H1 (cell line): ENCODE results near the gene DBH. TPM values are rescaled to one million over a fixed set of nuclear protein-coding genes. Genes with fewer than 3 reads are reported as not detected.

Experiments
- CTCF ChIA-PET: fragments of 300-600 bp; sonication (Branson Sonifier 250); formaldehyde crosslinking; loops from one replicate; lab custom pipeline; 2021; ENCODE audit not compliant: partially characterized antibody; lab: Charles Lee
- POLR2A ChIA-PET: fragments of 300-600 bp; sonication (Branson Sonifier 250); formaldehyde crosslinking; loops from one replicate; lab custom pipeline; 2021; ENCODE audit warnings: inconsistent platforms; ENCODE audit not compliant: partially characterized antibody; lab: Charles Lee
- DNase-seq, 2 experiments: peaks; one replicate each; pipeline versions ENCODE4 v3.0.0 to v3.0.0-alpha.2; 2010 to 2022; ENCODE audit warnings: low spot score in 2 of 2, low read depth in 1 of 2, mixed read lengths in 1 of 2
- FAIRE-seq: peaks from 2 replicates; lab custom pipeline; 2011; peaks lifted over from hg19 to GRCh38; lab: Jason Lieb, UNC
- H2AFZ ChIP-seq: 2 replicates; pipeline ENCODE4 v1.8.1; 2012; ENCODE audit warnings: low read length, inconsistent platforms
- H2AK5ac ChIP-seq: 2 replicates; pipeline ENCODE4 v1.6.1; 2013; ENCODE audit warnings: low read depth, low read length
- H2BK120ac ChIP-seq: replicated peaks from 2 replicates; pipeline ENCODE3; 2013; ENCODE audit warnings: low read depth, low read length, inconsistent platforms
- H2BK12ac ChIP-seq: 2 replicates; pipeline ENCODE4 v1.6.1; 2013; ENCODE audit warnings: low read depth, low read length
- H2BK15ac ChIP-seq: 2 replicates; pipeline ENCODE4 v1.6.1; 2013; ENCODE audit warnings: low read length
- H2BK20ac ChIP-seq: 2 replicates; pipeline ENCODE4 v1.6.1; 2013; ENCODE audit warnings: low read length
- H2BK5ac ChIP-seq: 2 replicates; pipeline ENCODE4 v1.6.1; 2013; ENCODE audit warnings: low read depth, low read length
- H3K14ac ChIP-seq: 2 replicates; pipeline ENCODE4 v1.6.1; 2013; ENCODE audit warnings: inconsistent platforms; ENCODE audit not compliant: insufficient read length
- H3K18ac ChIP-seq: 2 replicates; pipeline ENCODE4 v1.6.1; 2013; ENCODE audit warnings: low read length; ENCODE audit errors: extremely low read depth
- H3K23ac ChIP-seq: 2 replicates; pipeline ENCODE4 v1.6.1; 2013; ENCODE audit warnings: inconsistent platforms; ENCODE audit not compliant: insufficient read length
- H3K23me2 ChIP-seq: 2 replicates; pipeline ENCODE4 v1.6.1; 2013; ENCODE audit warnings: low read depth, low read length
- H3K27ac ChIP-seq: 2 replicates; pipeline ENCODE4 v1.6.1; 2011; ENCODE audit warnings: low read depth, low read length, inconsistent platforms
- H3K27me3 ChIP-seq, 4 experiments: replicated peaks in 1 of 4; 1 replicate in 1 of 4; 2 replicates in 3 of 4; pipeline versions ENCODE4 v1.6.1 to v1.8.1; 2011 to 2013; ENCODE audit warnings: low read length in 3 of 4, mild to moderate bottlenecking in 3 of 4, inconsistent platforms in 2 of 4, mixed read lengths in 2 of 4, moderate library complexity in 1 of 4; ENCODE audit not compliant: control insufficient read depth in 3 of 4, insufficient read depth in 3 of 4; ENCODE audit errors: extremely low read depth in 1 of 4
- H3K36me3 ChIP-seq, 4 experiments: 2 replicates each; pipeline versions ENCODE4 v1.6.1 to v1.8.1; 2011 to 2013; ENCODE audit warnings: mild to moderate bottlenecking in 4 of 4, low read length in 3 of 4, moderate library complexity in 2 of 4, control low read depth in 1 of 4, inconsistent platforms in 1 of 4; ENCODE audit not compliant: insufficient read depth in 4 of 4, control insufficient read depth in 2 of 4
- H3K4ac ChIP-seq: replicated peaks from 2 replicates; pipeline ENCODE3; 2013; ENCODE audit warnings: low read length, low read depth, mixed read lengths, inconsistent platforms; ENCODE audit not compliant: insufficient read length
- H3K4me1 ChIP-seq, 4 experiments: replicated peaks in 1 of 4; 1 replicate in 1 of 4; 2 replicates in 3 of 4; pipeline versions ENCODE4 v1.6.1 to v1.8.1; 2011 to 2013; ENCODE audit warnings: low read length in 3 of 4, inconsistent platforms in 2 of 4, mixed read lengths in 1 of 4; ENCODE audit not compliant: insufficient read depth in 4 of 4, control insufficient read depth in 3 of 4
- H3K4me2 ChIP-seq, 2 experiments: 2 replicates each; pipeline versions ENCODE4 v1.6.1 to v1.8.1; 2011 to 2013; ENCODE audit warnings: low read depth in 2 of 2, low read length in 2 of 2, control low read depth in 1 of 2, inconsistent platforms in 1 of 2, mild to moderate bottlenecking in 1 of 2; ENCODE audit not compliant: insufficient read depth in 1 of 2
- H3K4me3 ChIP-seq, 4 experiments: fragments of 200-600, 300-600 bp in 1 of 4; sonication (generic), shearing (Covaris generic), sonication (Bioruptor Twin) in 1 of 4; 2 replicates each; pipeline versions ENCODE4 v1.5.1 to v1.8.1; 2011 to 2016; ENCODE audit warnings: low read length in 4 of 4, low read depth in 3 of 4, control low read depth in 2 of 4, inconsistent platforms in 2 of 4, mild to moderate bottlenecking in 2 of 4, mixed read lengths in 1 of 4, moderate library complexity in 1 of 4; ENCODE audit not compliant: insufficient read depth in 2 of 4; ENCODE audit errors: extremely low read depth in 1 of 4
- H3K56ac ChIP-seq: replicated peaks from 2 replicates; pipeline ENCODE3; 2013; ENCODE audit warnings: low read depth, mild to moderate bottlenecking, mixed read lengths, low read length, inconsistent platforms; ENCODE audit not compliant: insufficient read length
- H3K79me1 ChIP-seq: 2 replicates; pipeline ENCODE4 v1.6.1; 2013; ENCODE audit warnings: low read depth, low read length, control low read depth
- H3K79me2 ChIP-seq, 2 experiments: 2 replicates each; pipeline versions ENCODE4 v1.6.1 to v1.8.1; 2012 to 2013; ENCODE audit warnings: low read length in 2 of 2, mild to moderate bottlenecking in 2 of 2, inconsistent platforms in 1 of 2; ENCODE audit not compliant: insufficient read depth in 2 of 2, control insufficient read depth in 1 of 2
- H3K9ac ChIP-seq, 4 experiments: replicated peaks in 1 of 4; 1 replicate in 1 of 4; 2 replicates in 3 of 4; pipeline versions ENCODE4 v1.6.1 to v1.8.1; 2011 to 2013; ENCODE audit warnings: low read depth in 3 of 4, low read length in 3 of 4, control low read depth in 2 of 4, mild to moderate bottlenecking in 2 of 4, moderate library complexity in 2 of 4, inconsistent platforms in 1 of 4; ENCODE audit errors: extremely low read depth in 1 of 4
- H3K9me3 ChIP-seq, 2 experiments: 2 replicates each; pipeline versions ENCODE4 v1.6.1 to v1.8.1; 2012 to 2013; ENCODE audit warnings: mild to moderate bottlenecking in 2 of 2, moderate library complexity in 2 of 2, control low read depth in 1 of 2, inconsistent platforms in 1 of 2, low read depth in 1 of 2, low read length in 1 of 2, mixed read lengths in 1 of 2; ENCODE audit not compliant: insufficient read depth in 2 of 2
- H4K20me1 ChIP-seq, 2 experiments: replicated peaks in 1 of 2; 2 replicates each; pipeline versions ENCODE3 to v1.8.1; 2011 to 2013; ENCODE audit warnings: inconsistent platforms in 2 of 2, low read length in 2 of 2, mild to moderate bottlenecking in 1 of 2; ENCODE audit not compliant: insufficient read depth in 2 of 2, control insufficient read depth in 1 of 2
- H4K5ac ChIP-seq: 2 replicates; pipeline ENCODE4 v1.6.1; 2013; ENCODE audit warnings: low read length, low read depth, mixed read lengths, inconsistent platforms; ENCODE audit not compliant: insufficient read length
- H4K8ac ChIP-seq: 2 replicates; pipeline ENCODE4 v1.8.0; 2013; ENCODE audit warnings: mild to moderate bottlenecking, moderate library complexity, low read length, inconsistent platforms; ENCODE audit not compliant: insufficient read depth; ENCODE audit errors: extremely low read depth
- H4K91ac ChIP-seq: replicated peaks from 2 replicates; pipeline ENCODE3; 2013; ENCODE audit warnings: low read length, mixed read lengths, inconsistent platforms; ENCODE audit not compliant: insufficient read length
- CHD1 ChIP-seq: IDR thresholded peaks from 2 replicates; pipeline ENCODE4 v1.6.1; 2012; ENCODE audit warnings: low read depth, low read length, improper control_type of control experiment
- EZH2 ChIP-seq: fragments of 200-600 bp; sonication (generic); IDR thresholded peaks from 2 replicates; pipeline ENCODE4 v1.7.1; 2012; ENCODE audit warnings: low read depth, mild to moderate bottlenecking, moderate library complexity, low read length, inconsistent platforms; ENCODE audit not compliant: severe bottlenecking
- KDM1A ChIP-seq: fragments of 200-600, 300-600 bp; sonication (generic); IDR thresholded peaks from 2 replicates; pipeline ENCODE4 v1.7.1; 2016; ENCODE audit warnings: mild to moderate bottlenecking, low read length, borderline replicate concordance
- SIRT6 ChIP-seq: IDR thresholded peaks from one replicate; pipeline ENCODE4 v1.7.1; 2012; ENCODE audit warnings: low read length, inconsistent platforms
- WGBS, 2 experiments: shearing (Covaris generic) in 1 of 2; methylation state at CpG; one replicate each; pipeline versions ENCODE4 v1.1.6 to v1.1.7; 2013 to 2015; ENCODE audit warnings: low lambda C conversion rate in 2 of 2, mixed read lengths in 2 of 2, inconsistent platforms in 1 of 2, low coverage in 1 of 2, missing lambda C conversion rate in 1 of 2; ENCODE audit not compliant: insufficient replicate concordance in 2 of 2, insufficient coverage in 1 of 2, insufficient read length in 1 of 2; ENCODE audit errors: extremely low coverage in 1 of 2, missing lambda C conversion rate in 1 of 2; 5-methylcytosine and 5-hydroxymethylcytosine counted together
- polyA plus RNA-seq, 7 experiments: library from polyadenylated mRNA; depleted of rRNA in 3 of 7; stranded (reverse) in 5 of 7; unstranded in 2 of 7; fragments of >200 nt in 5 of 7; fragments of 200-250 nt in 2 of 7; gene quantifications; 1 replicate in 5 of 7; 2 replicates in 1 of 7; 4 replicates in 1 of 7; pipeline versions ENCODE4 v1.2.1 to v1.2.3, GENCODE V29; 2011 to 2013; ENCODE audit warnings: missing spikeins in 2 of 7, mixed read lengths in 2 of 7
- total RNA-seq: library from RNA; stranded (reverse); fragmentation: NEBNext Ultra II Directional; extraction: Animal tissue kit (Norgen Biotek cat#: 25700); gene quantifications from 2 replicates; pipeline ENCODE4 v1.2.1, GENCODE V29; 2021

Gene DBH
- total and polyA plus RNA-seq, 2 of the 8 experiments (the other 6 are each of a cell fraction or from before 2014, with no cell fraction given): 0.18 TPM; not detected in 1

DNA sequence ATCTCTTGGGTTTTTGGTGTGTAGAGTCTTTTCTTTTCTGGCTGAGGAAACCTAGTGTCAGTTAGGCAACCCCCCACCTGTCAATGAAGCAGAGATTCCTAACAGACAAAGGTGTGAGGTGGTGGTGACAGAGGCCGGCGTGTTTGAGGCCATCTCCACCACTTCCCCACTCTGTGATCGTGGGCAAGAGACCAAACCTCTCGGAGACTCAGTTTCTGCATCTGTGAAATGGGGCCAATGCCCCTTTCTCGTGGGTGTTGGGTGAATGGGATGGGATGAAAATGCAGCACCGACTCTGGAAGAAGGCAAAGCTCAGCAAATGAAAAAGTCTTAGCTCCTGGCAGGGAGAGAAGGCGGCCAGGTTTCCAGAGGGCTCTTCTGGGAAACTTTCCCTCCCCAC, 27.8 kb upstream of the DBH start:
- Histone ChIP-seq H4K91ac (no peak overlapping the region), H3K79me2 (no peaks in the 10 kb centered on the region), H3K23ac (no peak overlapping the region), H2BK15ac (no peak overlapping the region), H3K23me2 (peaks cover 4% of the 10 kb centered on the region; the same call in 1 of the 2 replicates), H4K20me1 (no peaks in the 10 kb centered on the region), H3K9ac (no peak overlapping the region), H3K4ac (no peak overlapping the region), H2AFZ (no peak overlapping the region), H2BK120ac (no peak overlapping the region), H3K18ac (no peak overlapping the region; the same call in 1 of the 2 replicates), H3K4me1 (peaks cover 0 to 7% (median 3%) of the 10 kb centered on the region in 4 experiments; a peak in 5 of 7 replicates), H2BK20ac (no peak overlapping the region), H2AK5ac (no peak overlapping the region), H3K14ac (no peak overlapping the region), H4K5ac (no peak overlapping the region), H3K27ac (no peak overlapping the region), H3K27me3 (peaks cover 5 to 23% (median 16%) of the 10 kb centered on the region in 4 experiments), H2BK5ac (no peak overlapping the region), H4K8ac (no peak overlapping the region), H3K4me3 (peak overlapping the region in 1 of 4 experiments; percentile 56; a peak in 2 of 8 replicates), H3K56ac (no peak overlapping the region), H3K79me1 (no peaks in the 10 kb centered on the region), H3K36me3 (no peaks in the 10 kb centered on the region), H3K4me2 (peak overlapping the region; percentile 53 to 79), H2BK12ac (no peak overlapping the region)
- CTCF ChIA-PET: interaction anchor here (0.9 to 1.5 kb wide), 2 partner anchors 30 to 78 kb away, joined by 3 read pairs; no protein-coding TSS in a partner anchor
- FAIRE-seq (no peak), DNase-seq (no peak)
- 81% methylated on average over 7 of the region's 7 CpGs; no CpG with 5 or more reads in 1 of the 2 experiments for WGBS, 2 experiments
- POLR2A ChIA-PET: interaction anchor here (0.7 to 0.9 kb wide), 3 partner anchors 13 to 93 kb away, joined by 3 read pairs; no protein-coding TSS in a partner anchor
- TF ChIP-seq SIRT6 (no peak), KDM1A (peak; percentile 59; the same call in 1 of the 2 replicates), EZH2 (peak; percentile 29), CHD1 (no peak)
- TF ChIP-seq, all 59 proteins: peak for 2
- no peaks in the 10 kb centered on the region for H3K9me3 ChIP-seq
